ENCODE results near the gene TRAP1.

The TRAP1 gene

DNA sequence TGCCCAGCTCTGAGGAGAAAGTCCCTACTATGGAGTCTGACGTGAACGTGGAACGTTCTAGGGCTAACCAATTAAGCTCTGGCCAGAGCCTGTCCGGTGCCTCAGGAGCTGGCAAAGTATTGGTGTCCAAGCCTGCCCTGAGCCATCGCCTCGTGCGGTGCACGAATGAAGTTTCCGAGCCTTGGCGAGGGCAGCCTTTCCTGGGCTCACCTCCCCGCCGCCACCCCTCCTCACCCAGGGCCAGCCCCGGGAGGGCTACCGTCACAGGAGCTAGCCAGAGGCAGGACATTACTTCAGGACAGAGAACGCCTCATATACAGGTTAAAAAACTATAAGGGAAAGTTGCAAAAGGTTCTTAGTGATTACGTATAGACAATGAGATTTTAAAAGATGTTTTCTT is 23.6 kb upstream of the TRAP1 start:
- Histone ChIP-seq H3K27ac (no peak overlapping the region), H3K9ac (ENCODE audit: insufficient read length) (no peak overlapping the region), H3K36me3 (ENCODE audit: insufficient read depth, low read length) (peaks cover 91% of the 10 kb centered on the region), H3K9me3 (ENCODE audit: low read depth, low read length) (no peaks in the 10 kb centered on the region), H3K4me3 (no peak overlapping the region)
- TF ChIP-seq POLR2AphosphoS5 (IDR thresholded peaks at IDR 0.05; ENCODE audit: borderline replicate concordance, low read depth, low read length) (no peak), EZH2 (IDR thresholded peaks at IDR 0.05) (no peak), FOXP2 (optimal IDR thresholded peaks at IDR 0.05; ENCODE audit: control extremely low read depth, extremely low read length, insufficient read depth) (no peak)
- no peak for DNase-seq (ENCODE audit: low read depth, low spot score)

DNA sequence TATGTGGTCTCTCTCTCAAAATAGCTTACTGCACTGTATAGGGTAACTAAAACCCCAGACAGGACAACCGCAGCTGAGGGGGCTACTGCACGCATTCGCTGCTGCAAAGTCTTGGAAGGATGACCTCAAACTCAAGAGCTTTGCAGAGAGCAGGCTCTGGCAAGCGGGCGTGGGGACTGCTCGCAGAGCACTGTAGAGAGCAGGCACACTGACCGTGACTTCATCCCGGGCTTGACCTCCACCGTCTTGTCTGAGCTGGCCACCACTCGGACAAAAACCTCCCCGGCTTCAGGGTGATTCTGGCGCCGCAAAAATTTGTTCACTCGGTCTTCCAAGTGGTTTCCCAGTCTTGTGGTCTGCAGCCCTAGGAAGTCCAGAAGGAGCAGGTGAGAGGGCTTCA is 22.9 kb upstream of the TRAP1 start:
- no peak for TF ChIP-seq EZH2 (IDR thresholded peaks at IDR 0.05)
- no peak for TF ChIP-seq POLR2AphosphoS5 (IDR thresholded peaks at IDR 0.05; ENCODE audit: borderline replicate concordance, low read depth, low read length)
- TF ChIP-seq FOXP2 (optimal IDR thresholded peaks at IDR 0.05; ENCODE audit: control extremely low read depth, extremely low read length, insufficient read depth), result no peak
- Histone ChIP-seq H3K9ac (ENCODE audit: insufficient read length) (no peak overlapping the region), H3K9me3 (ENCODE audit: low read depth, low read length) (no peaks in the 10 kb centered on the region), H3K36me3 (ENCODE audit: insufficient read depth, low read length) (peaks cover 91% of the 10 kb centered on the region), H3K27ac (no peak overlapping the region), H3K4me3 (no peak overlapping the region)
- DNase-seq (ENCODE audit: low read depth, low spot score), result no peak

DNA sequence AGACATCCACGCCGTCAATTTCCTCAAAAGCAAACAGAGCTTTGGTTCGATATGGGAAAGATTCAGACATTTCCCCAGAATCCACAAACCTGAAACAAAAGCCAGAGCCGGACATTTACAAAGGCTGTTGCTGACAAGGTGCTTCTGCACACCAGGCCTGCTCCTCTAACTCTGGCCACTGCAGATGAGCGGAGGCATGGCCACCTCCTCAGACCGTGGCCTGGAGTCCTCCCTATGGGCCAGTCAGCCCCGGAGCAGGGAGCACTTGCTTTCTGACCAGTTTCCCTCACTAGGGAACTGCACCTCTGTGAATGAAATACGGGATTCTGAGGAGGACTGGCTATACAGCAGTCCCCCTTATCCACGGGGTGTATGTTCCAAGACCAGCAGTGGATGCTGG is 22.3 kb upstream of the TRAP1 start:
- no peak overlapping the region for H3K9ac ChIP-seq (ENCODE audit: insufficient read length)
- H3K36me3 ChIP-seq (ENCODE audit: insufficient read depth, low read length), result peaks cover 91% of the 10 kb centered on the region
- no peak for DNase-seq (ENCODE audit: low read depth, low spot score)
- no peak overlapping the region for H3K4me3 ChIP-seq
- H3K27ac ChIP-seq, result no peak overlapping the region
- TF ChIP-seq FOXP2 (optimal IDR thresholded peaks at IDR 0.05; ENCODE audit: control extremely low read depth, extremely low read length, insufficient read depth), result no peak
- no peak for TF ChIP-seq EZH2 (IDR thresholded peaks at IDR 0.05)
- TF ChIP-seq POLR2AphosphoS5 (IDR thresholded peaks at IDR 0.05; ENCODE audit: borderline replicate concordance, low read depth, low read length), result no peak
- H3K9me3 ChIP-seq (ENCODE audit: low read depth, low read length), result no peaks in the 10 kb centered on the region

DNA sequence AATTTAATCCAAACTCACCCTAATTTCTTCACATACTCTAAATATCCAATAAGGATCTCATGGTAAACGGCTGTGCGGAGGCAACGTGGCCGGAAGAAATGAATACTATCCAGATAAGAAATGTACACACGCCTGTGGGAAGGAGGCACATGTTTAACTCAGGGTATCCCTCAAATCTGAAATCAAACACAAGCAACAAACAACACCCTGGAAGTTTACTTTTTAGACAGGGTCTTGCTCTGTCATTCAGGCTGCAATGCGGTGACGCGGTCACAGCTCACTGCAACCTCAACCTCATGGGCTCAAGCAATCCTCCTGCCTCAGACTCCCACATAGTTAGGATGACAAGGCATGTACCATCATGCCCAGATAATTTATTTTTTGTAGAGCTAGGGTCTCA is 21.2 kb upstream of the TRAP1 start:
- Histone ChIP-seq H3K9me3 (ENCODE audit: low read depth, low read length) (no peaks in the 10 kb centered on the region), H3K9ac (ENCODE audit: insufficient read length) (no peak overlapping the region), H3K36me3 (ENCODE audit: insufficient read depth, low read length) (peaks cover 90% of the 10 kb centered on the region), H3K4me3 (no peak overlapping the region), H3K27ac (no peak overlapping the region)
- TF ChIP-seq FOXP2 (optimal IDR thresholded peaks at IDR 0.05; ENCODE audit: control extremely low read depth, extremely low read length, insufficient read depth), result no peak
- no peak for TF ChIP-seq POLR2AphosphoS5 (IDR thresholded peaks at IDR 0.05; ENCODE audit: borderline replicate concordance, low read depth, low read length)
- no peak for TF ChIP-seq EZH2 (IDR thresholded peaks at IDR 0.05)
- no peak for DNase-seq (ENCODE audit: low read depth, low spot score)

DNA sequence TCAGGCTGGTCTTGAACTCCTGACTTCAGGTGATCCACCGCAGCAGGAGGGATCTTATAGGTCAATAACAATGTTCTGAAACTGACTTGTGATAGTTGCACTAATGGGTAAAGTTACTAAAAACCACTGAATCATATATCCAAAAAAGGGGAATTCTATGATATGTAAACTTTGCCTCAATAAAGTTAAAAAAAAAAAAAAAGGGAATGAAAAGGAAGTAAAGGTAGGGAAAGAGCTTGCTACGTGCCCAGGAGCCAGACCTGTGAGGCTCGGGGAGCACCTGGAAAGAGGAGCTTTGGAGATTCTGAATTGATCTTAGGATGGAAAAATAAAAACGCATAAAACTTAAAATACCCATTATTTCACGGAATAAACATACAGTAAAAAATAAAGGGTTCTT is 20.8 kb upstream of the TRAP1 start:
- Histone ChIP-seq H3K9me3 (ENCODE audit: low read depth, low read length) (no peaks in the 10 kb centered on the region), H3K9ac (ENCODE audit: insufficient read length) (no peak overlapping the region), H3K4me3 (no peak overlapping the region), H3K27ac (no peak overlapping the region), H3K36me3 (ENCODE audit: insufficient read depth, low read length) (peaks cover 86% of the 10 kb centered on the region)
- DNase-seq (ENCODE audit: low read depth, low spot score), result no peak
- TF ChIP-seq EZH2 (IDR thresholded peaks at IDR 0.05) (no peak), POLR2AphosphoS5 (IDR thresholded peaks at IDR 0.05; ENCODE audit: borderline replicate concordance, low read depth, low read length) (no peak), FOXP2 (optimal IDR thresholded peaks at IDR 0.05; ENCODE audit: control extremely low read depth, extremely low read length, insufficient read depth) (no peak)

DNA sequence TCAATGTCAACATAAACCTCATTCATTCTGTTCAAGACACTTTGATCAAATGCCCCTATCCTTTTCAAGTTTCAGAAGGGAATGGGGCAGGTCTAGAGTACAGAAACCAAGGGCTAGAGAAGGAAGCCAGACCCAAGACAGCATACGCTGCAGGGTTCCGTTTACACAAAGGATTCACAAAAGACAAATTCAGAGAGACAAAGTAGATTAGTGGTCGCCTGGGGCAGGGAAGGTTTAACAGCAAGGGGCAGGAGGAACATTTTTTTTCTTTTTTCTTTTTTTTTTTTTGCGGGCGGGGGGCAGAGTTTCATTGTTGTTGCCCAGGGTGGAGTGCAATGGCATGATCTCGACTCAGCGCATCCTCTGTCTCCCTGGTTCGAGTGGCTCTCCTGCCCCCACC is 19.9 kb upstream of the TRAP1 start:
- Histone ChIP-seq H3K36me3 (ENCODE audit: insufficient read depth, low read length) (peaks cover 80% of the 10 kb centered on the region), H3K9me3 (ENCODE audit: low read depth, low read length) (no peaks in the 10 kb centered on the region), H3K4me3 (no peak overlapping the region), H3K27ac (no peak overlapping the region), H3K9ac (ENCODE audit: insufficient read length) (no peak overlapping the region)
- TF ChIP-seq EZH2 (IDR thresholded peaks at IDR 0.05) (no peak), POLR2AphosphoS5 (IDR thresholded peaks at IDR 0.05; ENCODE audit: borderline replicate concordance, low read depth, low read length) (no peak), FOXP2 (optimal IDR thresholded peaks at IDR 0.05; ENCODE audit: control extremely low read depth, extremely low read length, insufficient read depth) (no peak)
- no peak for DNase-seq (ENCODE audit: low read depth, low spot score)

DNA sequence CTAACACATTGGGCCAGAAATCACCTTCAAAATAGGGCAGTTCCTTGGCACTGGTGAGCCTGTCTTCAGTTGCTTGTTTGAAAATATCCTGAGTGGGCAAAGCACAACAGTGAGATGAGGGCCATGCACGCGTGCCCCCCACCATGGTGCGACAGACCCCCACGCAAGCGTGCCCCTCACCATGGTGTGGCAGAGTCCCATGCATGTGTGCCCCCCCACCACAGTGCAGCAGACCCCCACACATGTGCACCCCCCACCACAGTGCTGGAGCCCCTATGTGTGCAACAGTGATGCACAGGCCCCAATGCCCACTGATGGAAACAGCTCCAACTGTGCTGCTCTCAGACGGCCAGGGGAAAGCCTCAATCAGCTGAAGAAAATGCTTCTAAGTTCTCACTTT is 18.8 kb upstream of the TRAP1 start:
- Histone ChIP-seq H3K4me3 (no peak overlapping the region), H3K36me3 (ENCODE audit: insufficient read depth, low read length) (peaks cover 82% of the 10 kb centered on the region), H3K9ac (ENCODE audit: insufficient read length) (no peak overlapping the region), H3K27ac (no peak overlapping the region), H3K9me3 (ENCODE audit: low read depth, low read length) (no peaks in the 10 kb centered on the region)
- no peak for DNase-seq (ENCODE audit: low read depth, low spot score)
- no peak for TF ChIP-seq POLR2AphosphoS5 (IDR thresholded peaks at IDR 0.05; ENCODE audit: borderline replicate concordance, low read depth, low read length)
- TF ChIP-seq FOXP2 (optimal IDR thresholded peaks at IDR 0.05; ENCODE audit: control extremely low read depth, extremely low read length, insufficient read depth), result no peak
- TF ChIP-seq EZH2 (IDR thresholded peaks at IDR 0.05), result no peak

DNA sequence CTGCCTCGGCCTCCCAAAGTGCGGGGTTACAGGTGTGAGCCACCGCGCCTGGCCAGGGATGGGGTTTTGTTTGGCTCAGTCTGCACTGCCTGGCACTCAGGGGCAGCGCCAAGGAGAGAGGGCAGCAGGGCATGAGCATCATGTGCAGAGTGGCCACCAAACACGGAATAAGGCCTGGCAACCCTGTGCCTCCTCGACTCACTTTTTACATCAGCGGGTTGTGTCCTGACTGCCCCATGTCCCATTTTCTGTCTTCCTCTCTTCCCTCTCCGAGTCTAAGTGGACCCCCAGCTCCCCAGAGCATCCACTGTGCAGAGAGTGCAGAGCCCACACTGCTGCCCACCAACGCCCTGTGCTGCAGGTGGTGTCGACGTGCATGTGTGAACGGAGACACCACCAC is 18.2 kb upstream of the TRAP1 start:
- TF ChIP-seq EZH2 (IDR thresholded peaks at IDR 0.05) (no peak), POLR2AphosphoS5 (IDR thresholded peaks at IDR 0.05; ENCODE audit: borderline replicate concordance, low read depth, low read length) (no peak), FOXP2 (optimal IDR thresholded peaks at IDR 0.05; ENCODE audit: control extremely low read depth, extremely low read length, insufficient read depth) (no peak)
- Histone ChIP-seq H3K27ac (no peak overlapping the region), H3K9ac (ENCODE audit: insufficient read length) (no peak overlapping the region), H3K4me3 (no peak overlapping the region), H3K36me3 (ENCODE audit: insufficient read depth, low read length) (peaks cover 82% of the 10 kb centered on the region), H3K9me3 (ENCODE audit: low read depth, low read length) (no peaks in the 10 kb centered on the region)
- DNase-seq (ENCODE audit: low read depth, low spot score), result no peak

DNA sequence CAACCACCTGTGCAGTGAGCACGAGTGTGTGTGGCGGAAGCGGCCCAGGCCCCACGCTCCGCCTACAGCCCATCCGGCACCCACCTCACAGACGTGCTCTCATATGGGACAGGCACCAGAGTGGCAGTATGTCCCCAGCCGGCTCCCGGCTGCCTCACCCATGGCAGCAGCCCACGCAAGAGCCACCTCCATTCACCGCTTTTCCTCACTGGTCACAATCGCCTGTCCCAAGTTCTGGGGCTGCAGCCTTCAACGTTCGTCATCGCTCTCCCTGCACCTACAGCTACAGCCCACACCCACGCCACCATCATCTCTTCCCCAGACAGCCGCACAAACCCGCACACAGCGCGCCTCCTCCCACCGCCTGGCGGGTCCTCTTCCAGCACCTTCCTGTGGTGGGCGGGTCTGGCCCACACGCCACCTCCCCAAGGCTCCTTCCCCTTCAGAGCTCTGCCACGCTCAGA is 17.5 kb upstream of the TRAP1 start:
- TF ChIP-seq FOXP2 (optimal IDR thresholded peaks at IDR 0.05; ENCODE audit: control extremely low read depth, extremely low read length, insufficient read depth) (no peak), EZH2 (IDR thresholded peaks at IDR 0.05) (no peak), POLR2AphosphoS5 (IDR thresholded peaks at IDR 0.05; ENCODE audit: borderline replicate concordance, low read depth, low read length) (no peak)
- no peak for DNase-seq (ENCODE audit: low read depth, low spot score)
- H3K4me3 ChIP-seq, result no peak overlapping the region
- H3K9ac ChIP-seq (ENCODE audit: insufficient read length), result no peak overlapping the region
- no peak overlapping the region for H3K27ac ChIP-seq
- H3K9me3 ChIP-seq (ENCODE audit: low read depth, low read length), result no peaks in the 10 kb centered on the region
- peaks cover 83% of the 10 kb centered on the region for H3K36me3 ChIP-seq (ENCODE audit: insufficient read depth, low read length)
